SKM-1 (cell line): Measurements from ENCODE around the gene GPER1.

Source experiments
- DNase-seq: peaks from one replicate; lab custom pipeline; 2025; ENCODE audit not compliant: unreplicated experiment; lab: John Stamatoyannopoulos, UW

Gene GPER1

DNA sequence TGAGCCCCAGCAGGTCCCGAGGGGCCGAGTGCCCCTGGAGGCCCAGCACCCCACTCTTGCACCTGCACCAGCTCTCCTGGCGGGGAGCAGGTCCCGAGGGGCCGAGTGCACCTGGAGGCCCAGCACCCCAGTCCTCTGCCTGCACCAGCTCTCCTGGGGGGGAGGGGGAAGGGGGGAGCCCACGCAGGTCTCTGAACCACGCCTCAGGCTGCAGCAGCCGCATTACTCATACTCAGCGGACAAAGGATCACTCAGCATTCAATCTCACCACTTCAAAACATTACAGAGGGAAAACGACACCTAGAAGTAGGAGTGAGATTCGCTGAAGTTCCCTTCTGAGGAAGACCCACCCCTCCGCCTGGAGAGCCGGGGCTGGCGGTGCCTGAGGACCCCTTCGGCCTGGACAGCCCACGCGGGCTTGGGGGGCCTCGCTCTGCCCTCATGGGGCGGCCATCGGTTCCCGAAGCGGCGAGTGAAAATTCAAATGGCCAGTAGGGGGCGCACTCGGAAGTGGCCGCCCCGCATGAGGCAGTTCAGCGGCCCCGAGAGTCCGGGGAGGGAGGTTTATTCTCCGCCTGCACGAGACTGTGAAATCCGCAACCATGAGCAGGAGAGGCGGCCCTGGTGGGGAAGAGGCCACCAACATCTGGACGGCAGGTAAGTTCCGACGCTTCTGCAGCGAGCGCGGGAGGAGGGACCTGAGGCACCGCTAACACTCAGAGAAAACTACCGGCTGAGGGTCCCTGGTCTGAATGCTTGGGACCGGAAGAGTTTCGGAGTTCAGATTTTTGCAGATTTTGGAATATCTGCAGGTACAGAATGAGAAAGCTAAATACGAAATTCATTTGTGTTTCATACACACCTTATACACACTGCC, 1.1 kb upstream of the GPER1 start:
- DNase-seq = peak; percentile 49

GRCh38 chr7:1087465-1087814, 473 bp upstream of the GPER1 start:
- DNase-seq = no peak

- DNase-seq = no peak
Measured at GRCh38 chr7:1090236-1090635, 2.3 kb downstream of the GPER1 start.

GRCh38 chr7:1090686-1091643, 3.1 kb downstream of the GPER1 start:
- DNase-seq = no peak

DNA sequence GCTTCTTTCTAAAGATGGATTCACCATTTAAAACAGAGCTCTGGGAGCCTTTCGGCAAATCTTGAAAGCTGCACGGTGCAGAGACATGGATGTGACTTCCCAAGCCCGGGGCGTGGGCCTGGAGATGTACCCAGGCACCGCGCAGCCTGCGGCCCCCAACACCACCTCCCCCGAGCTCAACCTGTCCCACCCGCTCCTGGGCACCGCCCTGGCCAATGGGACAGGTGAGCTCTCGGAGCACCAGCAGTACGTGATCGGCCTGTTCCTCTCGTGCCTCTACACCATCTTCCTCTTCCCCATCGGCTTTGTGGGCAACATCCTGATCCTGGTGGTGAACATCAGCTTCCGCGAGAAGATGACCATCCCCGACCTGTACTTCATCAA, 3.7 kb downstream of the GPER1 start:
- no peak for DNase-seq

DNA sequence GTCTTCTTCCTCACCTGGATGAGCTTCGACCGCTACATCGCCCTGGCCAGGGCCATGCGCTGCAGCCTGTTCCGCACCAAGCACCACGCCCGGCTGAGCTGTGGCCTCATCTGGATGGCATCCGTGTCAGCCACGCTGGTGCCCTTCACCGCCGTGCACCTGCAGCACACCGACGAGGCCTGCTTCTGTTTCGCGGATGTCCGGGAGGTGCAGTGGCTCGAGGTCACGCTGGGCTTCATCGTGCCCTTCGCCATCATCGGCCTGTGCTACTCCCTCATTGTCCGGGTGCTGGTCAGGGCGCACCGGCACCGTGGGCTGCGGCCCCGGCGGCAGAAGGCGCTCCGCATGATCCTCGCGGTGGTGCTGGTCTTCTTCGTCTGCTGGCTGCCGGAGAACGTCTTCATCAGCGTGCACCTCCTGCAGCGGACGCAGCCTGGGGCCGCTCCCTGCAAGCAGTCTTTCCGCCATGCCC, 4.3 kb downstream of the GPER1 start:
- no peak for DNase-seq

- no peak for DNase-seq
Measured at GRCh38 chr7:1092806-1093501, 5.0 kb downstream of the GPER1 start.

- DNase-seq = no peak
Measured at GRCh38 chr7:1093502-1093843, 5.6 kb downstream of the GPER1 start.

DNA sequence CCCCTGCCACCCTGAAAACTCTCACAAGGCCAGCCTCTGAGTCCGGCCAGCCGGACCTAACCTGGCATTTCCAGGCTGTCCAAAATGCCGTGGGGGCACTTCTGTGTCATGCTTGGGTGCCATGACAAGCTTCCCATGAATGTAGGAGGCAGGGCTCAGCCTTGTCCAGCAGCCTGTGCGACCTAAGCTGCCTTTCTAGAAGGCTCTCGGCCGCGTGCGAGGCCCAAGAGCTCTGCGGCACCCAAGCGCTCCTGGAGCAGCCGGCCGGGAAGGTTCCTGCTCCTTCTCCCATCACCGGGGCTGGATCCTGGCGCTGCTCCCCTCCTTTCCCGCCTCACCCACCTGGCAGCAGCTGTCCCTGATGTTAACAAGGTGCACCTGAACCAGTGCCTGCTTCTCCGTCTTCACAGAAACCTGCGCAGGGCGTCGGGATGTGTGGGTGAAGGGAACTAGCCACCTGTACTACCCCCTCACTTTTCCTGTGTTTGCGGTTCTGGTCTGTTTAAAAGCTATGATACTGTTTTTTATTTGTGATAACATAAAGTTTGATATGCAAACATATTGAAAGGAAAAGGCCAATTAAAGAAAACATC, 6.1 kb downstream of the GPER1 start:
- DNase-seq = no peak

DNA sequence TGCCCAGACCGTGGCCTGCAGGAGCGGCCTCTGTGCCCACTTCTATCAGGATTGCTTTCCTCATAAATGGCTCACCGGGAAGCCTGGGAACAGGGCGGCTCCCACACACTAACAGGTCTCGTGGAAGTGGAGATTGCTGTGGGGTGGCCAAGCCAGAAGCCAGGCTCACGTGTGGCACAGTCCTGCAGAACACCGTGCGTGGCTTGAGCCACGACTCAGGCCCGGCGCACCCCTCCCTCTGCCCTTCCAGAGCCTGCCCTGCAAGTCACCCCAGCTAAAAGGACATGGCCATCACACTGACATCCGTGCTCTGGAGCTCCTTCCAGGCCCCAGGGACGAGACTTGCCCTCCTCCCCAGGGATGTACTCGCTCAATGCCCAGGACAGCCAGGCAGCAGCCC, 7.0 kb downstream of the GPER1 start:
- no peak for DNase-seq

GRCh38 chr7:1095621-1096155, 7.8 kb downstream of the GPER1 start:
- no peak for DNase-seq

GRCh38 chr7:1096156-1097119, 8.5 kb downstream of the GPER1 start:
- DNase-seq = no peak

DNA sequence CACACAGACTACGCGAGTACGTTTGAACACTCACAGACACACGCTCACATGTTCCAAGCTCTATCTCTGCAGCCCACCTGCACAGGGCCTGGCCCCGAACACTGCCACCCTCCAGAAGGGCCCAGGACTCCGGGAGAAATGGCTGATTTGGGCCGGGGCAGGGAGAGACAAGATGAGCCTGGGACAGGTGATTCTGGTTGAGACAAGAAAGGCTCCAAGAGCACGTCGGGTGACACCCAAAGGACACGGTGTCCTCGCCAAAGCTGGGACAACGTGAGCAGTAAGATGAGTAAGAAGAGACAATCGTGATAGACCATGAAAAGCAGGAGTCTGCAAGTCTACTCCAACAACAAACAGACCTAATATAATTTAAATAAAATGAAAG, 9.2 kb downstream of the GPER1 start:
- no peak for DNase-seq

DNA sequence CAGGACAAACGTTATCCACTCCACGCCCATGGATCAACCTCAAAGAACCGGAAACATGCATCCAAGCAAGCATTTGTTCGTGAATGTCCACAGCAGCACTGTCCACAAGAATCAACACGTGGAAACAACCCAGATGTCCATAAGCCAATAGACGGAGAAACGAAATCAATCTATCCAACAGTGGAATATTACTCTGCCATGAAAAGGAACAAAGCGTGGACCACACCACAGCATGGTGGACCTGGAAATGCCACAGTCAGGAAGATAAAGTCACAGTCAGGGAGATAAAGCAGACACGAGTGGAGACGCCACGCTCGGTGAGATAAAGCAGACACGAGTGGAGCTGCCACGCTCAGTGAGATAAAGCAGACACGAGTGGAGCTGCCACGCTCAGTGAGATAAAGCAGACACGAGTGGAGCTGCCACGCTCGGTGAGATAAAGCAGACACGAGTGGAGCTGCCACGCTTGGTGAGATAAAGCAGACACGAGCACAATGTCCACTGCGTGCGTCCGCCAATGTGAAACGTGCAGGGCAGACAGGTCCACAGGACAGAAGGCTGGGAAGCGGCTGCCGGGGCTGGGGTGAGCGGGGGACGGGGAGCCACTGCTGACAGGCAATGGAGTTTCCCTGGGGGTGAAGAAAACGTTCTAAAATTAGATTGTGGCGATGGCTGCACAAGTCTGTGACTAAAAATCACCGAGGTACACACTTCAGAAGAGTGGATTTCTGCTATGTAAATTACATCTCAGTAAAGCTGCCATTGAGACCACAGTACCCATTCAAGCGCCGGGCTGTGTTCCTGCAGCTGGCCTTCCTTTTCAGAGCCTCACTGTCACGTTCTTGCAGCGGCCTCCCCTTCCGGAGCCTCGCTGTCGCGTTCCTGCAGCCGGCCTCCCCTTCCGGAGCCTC, 10.6 kb downstream of the GPER1 start:
- DNase-seq = no peak

GRCh38 chr7:1099154-1099542, 11.2 kb downstream of the GPER1 start:
- no peak for DNase-seq

GRCh38 chr7:1099637-1100036, 11.7 kb downstream of the GPER1 start:
- no peak for DNase-seq

- no peak for DNase-seq
Measured at GRCh38 chr7:1100386-1100785, 12.5 kb downstream of the GPER1 start.

GRCh38 chr7:1100834-1101562, 13.1 kb downstream of the GPER1 start:
- no peak for DNase-seq
